SKM-1 (cell line): ENCODE results near the gene ERVV-1.
"Not testable (repeated sequence)": the region's sequence is repeated elsewhere in the genome, so short reads cannot be mapped to it uniquely, and the experiment has no call there.

Source experiments
- DNase-seq: peaks from one replicate; lab custom pipeline; 2025; ENCODE audit not compliant: unreplicated experiment; lab: John Stamatoyannopoulos, UW

Gene ERVV-1, protein sequence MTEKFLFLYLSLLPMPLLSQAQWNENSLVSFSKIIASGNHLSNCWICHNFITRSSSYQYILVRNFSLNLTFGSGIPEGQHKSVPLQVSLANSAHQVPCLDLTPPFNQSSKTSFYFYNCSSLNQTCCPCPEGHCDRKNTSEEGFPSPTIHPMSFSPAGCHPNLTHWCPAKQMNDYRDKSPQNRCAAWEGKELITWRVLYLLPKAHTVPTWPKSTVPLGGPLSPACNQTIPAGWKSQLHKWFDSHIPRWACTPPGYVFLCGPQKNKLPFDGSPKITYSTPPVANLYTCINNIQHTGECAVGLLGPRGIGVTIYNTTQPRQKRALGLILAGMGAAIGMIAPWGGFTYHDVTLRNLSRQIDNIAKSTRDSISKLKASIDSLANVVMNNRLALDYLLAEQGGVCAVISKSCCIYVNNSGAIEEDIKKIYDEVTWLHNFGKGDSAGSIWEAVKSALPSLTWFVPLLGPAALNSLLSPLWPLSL

DNA sequence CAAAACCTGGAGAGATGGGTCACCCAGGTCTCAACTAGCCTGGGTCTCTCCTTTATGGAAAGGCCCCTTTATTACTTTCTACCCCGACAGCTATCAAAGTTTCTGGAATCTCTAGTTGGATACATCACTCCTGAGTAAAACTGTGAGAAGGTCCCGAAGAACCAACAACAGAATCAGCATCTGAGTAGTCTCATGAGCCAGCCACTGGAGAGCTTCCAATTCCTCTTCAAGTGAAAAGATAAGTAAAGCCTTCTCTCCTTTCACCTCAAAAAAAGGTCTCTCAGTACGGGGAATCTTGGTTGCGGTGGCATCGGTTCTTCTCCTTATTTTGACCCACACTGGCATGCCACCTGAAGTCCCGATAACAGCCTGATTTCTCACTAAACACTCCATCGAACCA lies at the start of gene ERVV-1:
Gene ERVV-1, plus strand, starts transcription at position 301 of the 400 bp plus-strand sequence. CDS start 170 bp downstream, outside the sequence.
- DNase-seq = no peak

DNA sequence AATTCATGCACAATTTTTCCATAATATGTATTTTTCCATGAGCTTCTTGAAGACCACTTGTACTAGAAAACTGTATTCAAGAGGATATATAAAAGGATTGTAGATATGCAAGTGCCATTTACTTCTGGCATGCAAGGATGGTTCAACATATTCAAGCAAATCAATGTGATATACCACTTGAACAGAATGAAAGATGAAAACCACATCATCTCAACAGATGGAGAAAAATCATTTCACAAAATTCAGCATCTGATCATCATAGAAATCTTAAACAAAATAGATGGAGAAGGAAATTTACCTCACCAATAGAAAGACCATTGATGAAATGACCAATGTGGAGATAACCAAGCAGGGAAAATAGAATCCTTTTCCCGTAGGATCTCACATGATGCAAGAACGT lies 45.9 kb upstream of the ERVV-1 start:
- DNase-seq = no peak

DNA sequence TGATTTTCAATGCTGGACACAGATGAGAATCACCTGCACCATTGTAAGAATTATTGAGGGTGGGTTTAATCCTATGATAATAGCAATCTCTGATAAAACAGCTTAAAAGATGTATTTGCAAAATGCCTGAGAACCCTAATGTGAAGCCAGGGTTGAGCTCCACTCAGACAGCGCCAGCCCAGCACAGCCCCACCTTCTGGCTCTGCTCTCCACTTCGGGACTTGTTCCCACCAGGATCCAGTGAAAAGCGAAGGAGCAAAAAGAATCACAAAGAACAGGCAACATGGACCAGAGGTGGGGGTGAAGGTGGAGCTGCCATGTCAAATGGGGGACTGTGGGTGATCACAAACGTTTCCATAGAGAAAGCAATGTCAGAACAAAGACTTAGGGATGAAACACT lies 32.4 kb upstream of the ERVV-1 start:
- no peak for DNase-seq

GRCh38 chr19:52983167-52983566 lies 30.6 kb upstream of the ERVV-1 start:
- not testable (repeated sequence) for DNase-seq

GRCh38 chr19:52987221-52987620 lies 26.5 kb upstream of the ERVV-1 start:
- DNase-seq = no peak

GRCh38 chr19:52988506-52988905 lies 25.2 kb upstream of the ERVV-1 start:
- DNase-seq = no peak

- DNase-seq = no peak
Observed at GRCh38 chr19:52990759-52991418, 22.8 kb upstream of the ERVV-1 start.

- DNase-seq = no peak
Observed at GRCh38 chr19:52991484-52991883, 22.2 kb upstream of the ERVV-1 start.

GRCh38 chr19:52992109-52993004 lies 21.4 kb upstream of the ERVV-1 start:
- DNase-seq = no peak

DNA sequence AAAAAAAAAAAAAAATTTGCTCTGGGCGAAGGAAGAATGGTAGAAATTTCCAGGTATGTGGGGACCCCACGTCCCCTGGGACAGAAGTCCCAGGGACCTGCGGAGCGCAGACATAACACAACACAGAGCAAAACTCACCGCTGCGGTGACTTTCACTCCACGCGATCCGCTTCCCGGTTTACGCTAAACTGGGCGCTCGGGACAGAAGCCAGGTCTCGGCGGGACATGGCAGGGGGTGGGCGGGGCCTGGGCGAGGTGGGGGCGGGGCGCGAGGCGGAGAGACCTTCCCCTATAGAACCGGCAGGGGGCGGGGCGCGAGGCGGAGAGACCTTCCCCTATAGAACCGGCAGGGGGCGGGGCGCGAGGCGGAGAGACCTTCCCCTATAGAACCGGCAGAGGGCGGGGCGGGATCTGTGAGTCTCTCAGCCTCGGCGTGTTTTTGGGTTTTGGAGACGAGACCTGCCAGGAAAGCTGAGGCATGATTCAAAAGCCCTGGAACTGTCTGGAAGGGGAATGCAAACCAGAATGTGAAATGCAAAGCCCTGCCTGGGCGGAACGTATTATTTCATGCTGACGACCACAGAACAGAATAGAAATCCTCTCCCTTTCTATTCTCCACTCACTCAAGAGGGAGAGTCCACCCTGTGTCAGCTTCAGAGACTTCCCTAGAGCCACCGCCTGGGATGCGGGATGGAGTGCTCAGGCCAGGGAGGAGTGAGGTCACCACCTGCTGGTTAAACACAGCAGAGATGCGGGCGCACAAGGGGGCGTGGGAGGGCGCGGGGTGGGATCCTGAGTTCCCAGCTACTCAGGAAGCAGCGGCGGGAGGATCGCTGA lies 20.2 kb upstream of the ERVV-1 start:
- peak; percentile 1 for DNase-seq

DNA sequence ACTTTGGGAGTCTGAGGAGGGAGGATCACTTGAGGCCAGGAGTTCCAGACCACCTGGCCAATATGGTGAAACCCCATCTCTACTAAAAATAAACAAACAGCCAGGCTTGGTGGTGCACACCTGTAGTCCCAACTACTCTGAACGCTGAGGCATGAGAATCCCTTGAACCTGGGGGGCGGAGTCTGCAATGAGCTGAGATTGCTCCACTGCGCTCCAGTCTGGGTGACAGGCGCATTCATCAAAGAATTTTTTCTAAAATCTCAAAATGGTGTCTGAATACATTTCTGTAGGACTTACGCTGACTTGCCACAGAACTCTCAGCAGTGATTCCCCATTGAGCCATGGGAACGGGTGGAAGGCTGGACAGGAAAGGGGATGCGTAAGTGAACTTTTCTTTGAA lies 18.0 kb upstream of the ERVV-1 start:
- DNase-seq = no peak

DNA sequence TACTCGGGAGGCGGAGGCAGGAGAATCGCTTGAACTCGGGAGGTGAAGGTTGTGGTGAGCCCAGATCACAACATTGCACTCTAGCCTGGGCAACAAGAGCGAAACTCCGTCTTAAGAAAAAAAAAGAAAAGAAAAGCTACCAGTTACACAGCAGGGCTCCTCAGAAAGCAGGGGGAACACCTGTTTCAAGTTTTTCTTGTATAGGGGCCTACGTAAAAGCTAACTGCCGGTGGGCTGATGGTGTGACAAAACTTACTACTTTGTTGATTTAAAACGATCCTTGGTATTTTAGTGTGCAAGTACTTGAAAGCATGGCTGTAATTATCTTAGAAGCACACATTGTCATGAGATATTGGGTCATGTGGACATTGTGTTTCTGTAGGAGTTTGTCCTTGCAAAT lies 15.7 kb upstream of the ERVV-1 start:
- DNase-seq = no peak

- DNase-seq = no peak
Observed at GRCh38 chr19:53002479-53002878, 11.2 kb upstream of the ERVV-1 start.

- DNase-seq = no peak
Observed at GRCh38 chr19:53004242-53004641, 9.5 kb upstream of the ERVV-1 start.

GRCh38 chr19:53007200-53007599 lies 6.5 kb upstream of the ERVV-1 start:
- DNase-seq = no peak

DNA sequence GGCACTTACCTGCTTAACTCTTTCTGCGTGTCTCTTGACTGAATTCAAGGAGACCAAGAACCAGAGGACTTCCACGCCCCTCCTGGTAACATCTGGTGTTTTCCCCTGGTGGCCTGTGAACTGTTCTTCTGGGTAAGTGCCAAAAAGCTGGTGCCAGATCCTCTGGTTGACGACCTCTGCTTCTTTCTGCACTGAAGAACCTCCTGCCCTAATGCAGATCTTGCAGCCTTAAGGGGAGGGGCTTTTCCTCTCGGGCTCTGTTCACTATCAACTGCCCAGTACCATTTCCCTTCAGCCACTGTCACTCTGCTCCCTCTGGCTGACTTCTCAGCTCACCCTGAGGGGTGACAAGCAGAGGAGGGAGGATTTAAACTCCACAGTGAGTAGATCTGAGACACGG lies 6.1 kb upstream of the ERVV-1 start:
- no peak for DNase-seq

DNA sequence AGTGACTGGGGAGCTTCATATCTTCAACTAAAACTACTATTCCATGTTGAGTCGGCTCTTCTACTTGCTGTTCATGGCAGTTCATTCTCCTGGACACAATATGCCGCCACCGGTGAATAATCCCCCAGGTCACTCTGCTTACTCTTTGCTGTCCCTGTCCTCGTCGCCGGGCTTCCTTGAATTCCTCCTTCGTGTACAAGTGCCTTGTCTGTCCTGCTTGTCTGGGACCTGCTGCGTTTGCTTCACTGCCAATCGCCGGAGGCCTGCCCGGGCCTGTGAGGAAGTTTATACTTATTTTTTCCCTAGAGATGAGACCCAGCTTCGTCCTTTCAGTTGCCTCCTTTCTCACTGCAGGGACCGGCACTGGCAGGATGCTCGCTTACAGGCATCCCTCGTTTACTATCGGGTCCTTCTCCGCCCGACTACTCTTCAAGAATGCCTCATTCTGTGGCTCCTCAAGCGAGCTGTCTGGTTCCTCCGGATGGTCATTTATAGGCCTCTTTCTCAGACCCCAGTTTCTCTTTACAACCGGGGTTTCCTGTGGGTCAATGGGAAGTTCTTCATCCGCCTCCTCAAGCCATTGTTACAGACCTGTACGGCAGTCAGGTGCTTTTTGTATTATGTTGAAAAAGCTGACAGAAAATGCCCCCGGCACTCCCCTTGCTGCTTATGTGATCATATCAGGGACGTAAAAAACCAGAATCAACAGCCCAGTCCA lies 5.5 kb upstream of the ERVV-1 start:
- no peak for DNase-seq

DNA sequence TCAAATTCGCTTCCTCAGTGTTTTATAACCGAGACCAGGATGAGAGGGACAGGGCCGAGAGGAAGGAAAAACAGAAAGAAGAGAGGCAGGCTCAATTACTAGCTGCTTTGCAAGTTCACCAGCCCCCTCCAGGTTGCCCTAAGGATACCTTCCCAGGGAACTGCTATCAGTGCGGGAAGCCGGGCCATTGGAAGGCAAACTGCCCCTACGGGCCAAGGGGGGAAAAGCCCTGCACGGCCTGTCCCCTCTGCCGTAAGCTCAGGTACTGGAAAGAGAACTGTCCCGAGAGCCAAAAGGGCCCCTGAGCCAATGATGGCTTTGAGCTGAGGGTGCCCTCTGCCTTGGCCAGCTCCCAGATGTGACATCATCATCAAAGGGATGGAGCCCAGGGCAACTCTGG lies 3.2 kb upstream of the ERVV-1 start:
- DNase-seq = no peak

GRCh38 chr19:53012006-53012405 lies 1.7 kb upstream of the ERVV-1 start:
- DNase-seq = no peak

GRCh38 chr19:53015159-53015558 lies 1.4 kb downstream of the ERVV-1 start:
- no peak for DNase-seq
